K562 (cell line): ENCODE data around the gene ATAD3B. TPM values are rescaled to one million over a fixed set of nuclear protein-coding genes. Genes with fewer than 3 reads are reported as not detected.
"Not testable (repeated sequence)": the region's sequence is repeated elsewhere in the genome, so short reads cannot be mapped to it uniquely, and the experiment has no call there.

Experiments used
- GABPB1 ChIP-seq: sonication (generic); formaldehyde crosslinking; IDR thresholded peaks from 2 replicates; pipeline ENCODE4 v1.8.0; 2022; ENCODE audit warnings: mild to moderate bottlenecking, missing genetic modification reagents
- KDM1A ChIP-seq, 2 experiments: fragments of 450-650 bp; IDR thresholded peaks; 2 replicates each; pipeline ENCODE4 v1.6.1; 2016; ENCODE audit warnings: mild to moderate bottlenecking in 2 of 2
- PHF20 ChIP-seq: fragments of 450-650 bp; IDR thresholded peaks from 2 replicates; pipeline ENCODE4 v1.6.1; 2018; ENCODE audit not compliant: partially characterized antibody
- RB1 ChIP-seq: fragments of 450-650 bp; IDR thresholded peaks from 2 replicates; pipeline ENCODE4 v1.6.1; 2017; ENCODE audit warnings: low read depth, mild to moderate bottlenecking
- TOE1 ChIP-seq, 2 experiments: fragments of 450-650 bp in 1 of 2; sonication (generic) in 1 of 2; formaldehyde crosslinking in 1 of 2; IDR thresholded peaks; 2 replicates each; pipeline versions ENCODE4 v1.7.1 to v1.8.0; 2016 to 2022; ENCODE audit warnings: borderline replicate concordance in 2 of 2, mild to moderate bottlenecking in 2 of 2, antibody characterized with exemption in 1 of 2, inconsistent platforms in 1 of 2, low read depth in 1 of 2, missing genetic modification reagents in 1 of 2, moderate library complexity in 1 of 2
- ZBTB43 ChIP-seq: sonication (generic); formaldehyde crosslinking; IDR thresholded peaks from 2 replicates; pipeline ENCODE4 v1.8.0; 2023; ENCODE audit warnings: mild to moderate bottlenecking, missing genetic modification reagents
- ZFX ChIP-seq: sonication (generic); formaldehyde crosslinking; IDR thresholded peaks from 2 replicates; pipeline ENCODE4 v1.8.0; 2022; ENCODE audit warnings: mild to moderate bottlenecking, missing genetic modification reagents, moderate library complexity
- ZNF592 ChIP-seq: fragments of 450-650 bp; IDR thresholded peaks from 2 replicates; pipeline ENCODE4 v1.6.1; 2017; ENCODE audit warnings: antibody characterized with exemption, mild to moderate bottlenecking
- polyA plus RNA-seq, 8 experiments: library from polyadenylated mRNA; depleted of rRNA in 4 of 8; stranded (reverse) in 5 of 8; unstranded in 3 of 8; fragments of >200 nt; fragmentation: Nextera tagmentation in 2 of 8; fragmentation: Illumina TruSeq in 1 of 8; extraction: Ambion mirVana in 2 of 8; extraction: Trizol in 1 of 8; gene quantifications; 2 replicates each; pipeline versions ENCODE4 v1.2.1 to v1.2.3, GENCODE V29; 2011 to 2014; ENCODE audit warnings: inconsistent platforms in 1 of 8, missing spikeins in 1 of 8
- total RNA-seq, 7 experiments: library from RNA; depleted of rRNA in 6 of 7; stranded (reverse); fragments of >200 nt in 6 of 7; fragmentation: Illumina TruSeq in 2 of 7; extraction: Trizol in 2 of 7; gene quantifications; 2 replicates each; pipeline versions ENCODE4 v1.2.1 to v1.2.3, GENCODE V29; 2011 to 2021; ENCODE audit warnings: low replicate concordance in 1 of 7
- TF ChIP-seq, protein P1 (sequence below), 3 experiments: fragments of 200-800 bp in 1 of 3; fragments of 250-450 bp in 1 of 3; fragments of 450-650 bp in 1 of 3; sonication (Bioruptor Pico) in 1 of 3; sonication (Bioruptor generic) in 1 of 3; formaldehyde crosslinking in 1 of 3; IDR thresholded peaks; 2 replicates each; pipeline versions ENCODE4 v1.6.1 to v1.8.0; 2016 to 2022; ENCODE audit warnings: mild to moderate bottlenecking in 2 of 3, missing genetic modification characterization in 2 of 3, missing compliant biosample characterization in 1 of 3, moderate library complexity in 1 of 3
- TF ChIP-seq, protein P2 (sequence below): sonication (generic); formaldehyde crosslinking; IDR thresholded peaks from 2 replicates; pipeline ENCODE4 v1.9.0; 2022; ENCODE audit warnings: mild to moderate bottlenecking, missing genetic modification reagents
- TF ChIP-seq, protein P3 (sequence below): fragments of 250-450 bp; sonication (Bioruptor Pico); IDR thresholded peaks from 2 replicates; pipeline ENCODE4 v1.4.0; 2020
- TF ChIP-seq, protein P4 (sequence below), 2 experiments: fragments of 200-800 bp in 1 of 2; sonication (Bioruptor generic) in 1 of 2; sonication (generic) in 1 of 2; formaldehyde crosslinking in 1 of 2; IDR thresholded peaks in 1 of 2; conservative IDR thresholded peaks in 1 of 2; 2 replicates each; pipeline versions ENCODE4 v1.5.0 to v1.6.1; 2016 to 2020; ENCODE audit warnings: missing compliant biosample characterization in 1 of 2, missing genetic modification characterization in 1 of 2, missing genetic modification reagents in 1 of 2

ATAD3B gene
- total and polyA plus RNA-seq, 9 of the 15 experiments (the other 6 are each of a cell fraction or from before 2014, with no cell fraction given) = 0.07 to 113 (median 27.7) TPM

DNA sequence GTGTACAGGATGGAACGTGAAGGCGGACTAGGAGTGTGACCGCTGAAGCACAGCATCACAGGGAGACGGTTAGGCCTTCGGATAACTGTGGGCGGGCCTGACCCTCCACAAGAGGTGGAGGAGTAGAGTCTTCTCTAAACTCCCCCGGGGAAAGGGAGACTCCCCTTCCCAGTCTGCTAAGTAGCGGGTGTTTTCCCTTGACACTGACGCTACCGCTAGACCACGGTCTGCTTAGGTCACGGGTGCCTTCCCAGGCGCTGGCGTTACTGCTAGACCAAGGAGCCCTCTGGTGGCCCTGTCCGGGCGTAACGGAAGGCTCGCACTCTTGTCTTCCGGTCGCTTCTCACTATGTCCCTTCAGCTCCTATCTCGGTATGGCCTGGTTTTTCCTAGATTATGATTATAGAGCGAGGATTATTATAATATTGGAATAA lies 33.8 kb downstream of the ATAD3B start (continued):
- TF ChIP-seq ZBTB43 (CRISPR knock-in tag) = 0 out of 2 replicates have a peak, but pooled peaks have one; percentile 8
- TF ChIP-seq, protein P1, sequence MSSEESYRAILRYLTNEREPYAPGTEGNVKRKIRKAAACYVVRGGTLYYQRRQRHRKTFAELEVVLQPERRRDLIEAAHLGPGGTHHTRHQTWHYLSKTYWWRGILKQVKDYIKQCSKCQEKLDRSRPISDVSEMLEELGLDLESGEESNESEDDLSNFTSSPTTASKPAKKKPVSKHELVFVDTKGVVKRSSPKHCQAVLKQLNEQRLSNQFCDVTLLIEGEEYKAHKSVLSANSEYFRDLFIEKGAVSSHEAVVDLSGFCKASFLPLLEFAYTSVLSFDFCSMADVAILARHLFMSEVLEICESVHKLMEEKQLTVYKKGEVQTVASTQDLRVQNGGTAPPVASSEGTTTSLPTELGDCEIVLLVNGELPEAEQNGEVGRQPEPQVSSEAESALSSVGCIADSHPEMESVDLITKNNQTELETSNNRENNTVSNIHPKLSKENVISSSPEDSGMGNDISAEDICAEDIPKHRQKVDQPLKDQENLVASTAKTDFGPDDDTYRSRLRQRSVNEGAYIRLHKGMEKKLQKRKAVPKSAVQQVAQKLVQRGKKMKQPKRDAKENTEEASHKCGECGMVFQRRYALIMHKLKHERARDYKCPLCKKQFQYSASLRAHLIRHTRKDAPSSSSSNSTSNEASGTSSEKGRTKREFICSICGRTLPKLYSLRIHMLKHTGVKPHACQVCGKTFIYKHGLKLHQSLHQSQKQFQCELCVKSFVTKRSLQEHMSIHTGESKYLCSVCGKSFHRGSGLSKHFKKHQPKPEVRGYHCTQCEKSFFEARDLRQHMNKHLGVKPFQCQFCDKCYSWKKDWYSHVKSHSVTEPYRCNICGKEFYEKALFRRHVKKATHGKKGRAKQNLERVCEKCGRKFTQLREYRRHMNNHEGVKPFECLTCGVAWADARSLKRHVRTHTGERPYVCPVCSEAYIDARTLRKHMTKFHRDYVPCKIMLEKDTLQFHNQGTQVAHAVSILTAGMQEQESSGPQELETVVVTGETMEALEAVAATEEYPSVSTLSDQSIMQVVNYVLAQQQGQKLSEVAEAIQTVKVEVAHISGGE (CRISPR knock-in tag; IDR thresholded peaks at IDR 0.05) = peak in 1 of 3 experiments; percentile 78; a peak in 2 of 6 replicates
- TF ChIP-seq, protein P2, sequence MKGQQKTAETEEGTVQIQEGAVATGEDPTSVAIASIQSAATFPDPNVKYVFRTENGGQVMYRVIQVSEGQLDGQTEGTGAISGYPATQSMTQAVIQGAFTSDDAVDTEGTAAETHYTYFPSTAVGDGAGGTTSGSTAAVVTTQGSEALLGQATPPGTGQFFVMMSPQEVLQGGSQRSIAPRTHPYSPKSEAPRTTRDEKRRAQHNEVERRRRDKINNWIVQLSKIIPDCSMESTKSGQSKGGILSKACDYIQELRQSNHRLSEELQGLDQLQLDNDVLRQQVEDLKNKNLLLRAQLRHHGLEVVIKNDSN = peak; percentile 59; the same call in 1 of the 2 replicates
- TF ChIP-seq, protein P3, sequence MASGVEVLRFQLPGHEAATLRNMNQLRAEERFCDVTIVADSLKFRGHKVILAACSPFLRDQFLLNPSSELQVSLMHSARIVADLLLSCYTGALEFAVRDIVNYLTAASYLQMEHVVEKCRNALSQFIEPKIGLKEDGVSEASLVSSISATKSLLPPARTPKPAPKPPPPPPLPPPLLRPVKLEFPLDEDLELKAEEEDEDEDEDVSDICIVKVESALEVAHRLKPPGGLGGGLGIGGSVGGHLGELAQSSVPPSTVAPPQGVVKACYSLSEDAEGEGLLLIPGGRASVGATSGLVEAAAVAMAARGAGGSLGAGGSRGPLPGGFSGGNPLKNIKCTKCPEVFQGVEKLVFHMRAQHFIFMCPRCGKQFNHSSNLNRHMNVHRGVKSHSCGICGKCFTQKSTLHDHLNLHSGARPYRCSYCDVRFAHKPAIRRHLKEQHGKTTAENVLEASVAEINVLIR (CRISPR knock-in tag) = peak; percentile 19; the same call in 1 of the 2 replicates
- peak; percentile 50; the same call in 1 of the 2 replicates for TF ChIP-seq TOE1 (IDR thresholded peaks at IDR 0.05; ENCODE audit: borderline replicate concordance)
- TF ChIP-seq TOE1 (CRISPR knock-in tag; IDR thresholded peaks at IDR 0.05; ENCODE audit: borderline replicate concordance, low read depth) = not testable (repeated sequence)
- TF ChIP-seq, protein P4, sequence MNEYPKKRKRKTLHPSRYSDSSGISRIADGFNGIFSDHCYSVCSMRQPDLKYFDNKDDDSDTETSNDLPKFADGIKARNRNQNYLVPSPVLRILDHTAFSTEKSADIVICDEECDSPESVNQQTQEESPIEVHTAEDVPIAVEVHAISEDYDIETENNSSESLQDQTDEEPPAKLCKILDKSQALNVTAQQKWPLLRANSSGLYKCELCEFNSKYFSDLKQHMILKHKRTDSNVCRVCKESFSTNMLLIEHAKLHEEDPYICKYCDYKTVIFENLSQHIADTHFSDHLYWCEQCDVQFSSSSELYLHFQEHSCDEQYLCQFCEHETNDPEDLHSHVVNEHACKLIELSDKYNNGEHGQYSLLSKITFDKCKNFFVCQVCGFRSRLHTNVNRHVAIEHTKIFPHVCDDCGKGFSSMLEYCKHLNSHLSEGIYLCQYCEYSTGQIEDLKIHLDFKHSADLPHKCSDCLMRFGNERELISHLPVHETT (CRISPR knock-in tag; conservative IDR thresholded peaks at IDR 0.05 in 1 of 2, IDR thresholded peaks at IDR 0.05 in 1 of 2) = 0 out of 4 replicates have a peak, but pooled peaks of 1 of the 2 experiments have one; percentile 48
- TF ChIP-seq GABPB1 (CRISPR knock-in tag) = peak; percentile 58; the same call in 1 of the 2 replicates
- 0 out of 2 replicates have a peak, but pooled peaks have one; percentile 17 for TF ChIP-seq RB1
- TF ChIP-seq ZNF592 = peak; percentile 43; the same call in 1 of the 2 replicates
- 0 out of 4 replicates have a peak, but pooled peaks of 1 of the 2 experiments have one; percentile 1 for TF ChIP-seq KDM1A (IDR thresholded peaks at IDR 0.05)
- peak; percentile 71 for TF ChIP-seq ZFX (CRISPR knock-in tag)
- TF ChIP-seq PHF20 = peak; percentile 45
